IMR-90 (cell line): ENCODE measurements around the gene POLG2. TPM values are rescaled to one million over a fixed set of nuclear protein-coding genes. Genes with fewer than 3 reads are reported as not detected.

Experiments
- ATAC-seq: fragments of 200-7000 bp; cut with Tn5 transposase; 2 replicates; pipeline ENCODE4 v1.9.1; 2020; ENCODE audit warnings: low read depth, mild to moderate bottlenecking, moderate library complexity
- BruUV-seq: library from RNA; stranded (reverse); fragments of 400-500 nt; replicated peaks from 2 replicates; lab custom pipeline; 2021; lab: Mats Ljungman, UMichigan
- CTCF ChIA-PET: fragments of 300-600 bp; formaldehyde crosslinking; extraction: SDS; loops from one replicate; lab custom pipeline; 2021; ENCODE audit warnings: antibody characterized with exemption; lab: Yijun Ruan, JAX
- POLR2A ChIA-PET: fragments of 300-600 bp; sonication (Branson Sonifier 250); formaldehyde crosslinking; loops from one replicate; lab custom pipeline; 2022; ENCODE audit warnings: antibody characterized with exemption; ENCODE audit not compliant: unreplicated experiment; lab: Charles Lee
- DNase-seq: peaks from one replicate; pipeline ENCODE4 v3.0.0; 2013
- H2AFZ ChIP-seq: replicated peaks from 2 replicates; pipeline ENCODE3; 2013; ENCODE audit warnings: low read length, mild to moderate bottlenecking; ENCODE audit not compliant: poor library complexity
- H2AK5ac ChIP-seq: 2 replicates; pipeline ENCODE4 v1.6.1; 2013; ENCODE audit warnings: low read depth, low read length, inconsistent platforms
- H2AK9ac ChIP-seq: replicated peaks from 2 replicates; pipeline ENCODE3; 2013; ENCODE audit warnings: mild to moderate bottlenecking, low read depth, low read length, moderate library complexity; ENCODE audit not compliant: poor library complexity
- H2BK120ac ChIP-seq: 2 replicates; pipeline ENCODE4 v1.6.1; 2013; ENCODE audit warnings: low read depth, low read length, inconsistent platforms
- H2BK15ac ChIP-seq: 3 replicates; pipeline ENCODE4 v1.6.1; 2013; ENCODE audit warnings: low read depth, low read length, inconsistent platforms
- H2BK20ac ChIP-seq: 2 replicates; pipeline ENCODE4 v1.6.1; 2013; ENCODE audit warnings: low read depth, mild to moderate bottlenecking, inconsistent platforms, low read length, moderate library complexity
- H2BK5ac ChIP-seq: 2 replicates; pipeline ENCODE4 v1.6.1; 2013; ENCODE audit warnings: mild to moderate bottlenecking, low read depth, low read length, inconsistent platforms; ENCODE audit not compliant: poor library complexity, severe bottlenecking
- H3K14ac ChIP-seq: replicated peaks from 2 replicates; pipeline ENCODE4 v1.6.1; 2013; ENCODE audit warnings: low read depth, low read length, inconsistent platforms
- H3K18ac ChIP-seq: 2 replicates; pipeline ENCODE4 v1.6.1; 2013; ENCODE audit warnings: low read depth, low read length, control low read depth
- H3K23ac ChIP-seq: 2 replicates; pipeline ENCODE4 v1.6.1; 2013; ENCODE audit warnings: low read depth, low read length, inconsistent platforms
- H3K27ac ChIP-seq: 2 replicates; pipeline ENCODE4 v1.5.1; 2013; ENCODE audit warnings: mild to moderate bottlenecking, control low read depth, low read length; ENCODE audit not compliant: insufficient read depth
- H3K27me3 ChIP-seq: 2 replicates; pipeline ENCODE4 v1.6.1; 2013; ENCODE audit warnings: low read length; ENCODE audit not compliant: control insufficient read depth, insufficient read depth
- H3K36me3 ChIP-seq: 2 replicates; pipeline ENCODE4 v1.6.1; 2013; ENCODE audit warnings: low read length, mixed read lengths; ENCODE audit not compliant: control insufficient read depth, insufficient read depth
- H3K4ac ChIP-seq: 2 replicates; pipeline ENCODE4 v1.6.1; 2013; ENCODE audit warnings: low read depth, low read length, inconsistent platforms
- H3K4me1 ChIP-seq: 2 replicates; pipeline ENCODE4 v1.6.1; 2013; ENCODE audit warnings: low read length, mixed read lengths; ENCODE audit not compliant: control insufficient read depth, insufficient read depth
- H3K4me2 ChIP-seq: 2 replicates; pipeline ENCODE4 v1.6.1; 2013; ENCODE audit warnings: low read depth, mild to moderate bottlenecking, control low read depth, low read length, moderate library complexity
- H3K4me3 ChIP-seq: 2 replicates; pipeline ENCODE4 v1.5.1; 2013; ENCODE audit warnings: low read depth, mild to moderate bottlenecking, control low read depth, low read length, moderate library complexity; ENCODE audit not compliant: insufficient read depth
- H3K56ac ChIP-seq: 2 replicates; pipeline ENCODE4 v1.6.1; 2013; ENCODE audit warnings: low read length, inconsistent platforms; ENCODE audit not compliant: insufficient read depth; ENCODE audit errors: extremely low read depth
- H3K79me1 ChIP-seq, 2 experiments: 2 replicates each; pipeline ENCODE4 v1.6.1; 2013; ENCODE audit warnings: low read length in 2 of 2, inconsistent platforms in 1 of 2, low read depth in 1 of 2
- H3K9ac ChIP-seq: 2 replicates; pipeline ENCODE4 v1.6.1; 2013; ENCODE audit warnings: low read depth, low read length, control low read depth
- H3K9me1 ChIP-seq: 2 replicates; pipeline ENCODE4 v1.6.1; 2013; ENCODE audit warnings: low read length, inconsistent platforms; ENCODE audit not compliant: insufficient read depth
- H3K9me3 ChIP-seq: 2 replicates; pipeline ENCODE4 v1.6.1; 2013; ENCODE audit warnings: low read length; ENCODE audit not compliant: control insufficient read depth, insufficient read depth
- H4K20me1 ChIP-seq: 2 replicates; pipeline ENCODE4 v1.6.1; 2013; ENCODE audit warnings: low read length, inconsistent platforms; ENCODE audit not compliant: insufficient read depth
- H4K5ac ChIP-seq: 2 replicates; pipeline ENCODE4 v1.6.1; 2013; ENCODE audit warnings: mild to moderate bottlenecking, low read depth, low read length, control low read depth
- H4K8ac ChIP-seq, 2 experiments: 2 replicates each; pipeline ENCODE4 v1.6.1; 2013; ENCODE audit warnings: low read depth in 2 of 2, low read length in 2 of 2, control low read depth in 1 of 2, inconsistent platforms in 1 of 2
- H4K91ac ChIP-seq: 2 replicates; pipeline ENCODE4 v1.6.1; 2013; ENCODE audit warnings: low read depth, low read length, inconsistent platforms; ENCODE audit not compliant: insufficient read depth
- MAFK ChIP-seq: IDR thresholded peaks from 2 replicates; pipeline ENCODE4 v1.6.1; 2012; ENCODE audit warnings: low read depth, low read length, improper control_type of control experiment
- POLR2A ChIP-seq: IDR thresholded peaks from 2 replicates; pipeline ENCODE4 v1.6.1; 2012; ENCODE audit warnings: mild to moderate bottlenecking, low read depth, low read length
- WGBS, 2 experiments: methylation state at CpG; one replicate each; pipeline versions ENCODE4 v1.1.5 to v1.1.7; 2013; ENCODE audit warnings: missing lambda C conversion rate in 2 of 2; ENCODE audit not compliant: insufficient read length in 1 of 2; ENCODE audit errors: extremely low coverage in 2 of 2; 5-methylcytosine and 5-hydroxymethylcytosine counted together
- dilution Hi-C: fragments of 300-500 bp; cut with HindIII; formaldehyde crosslinking; loops from one replicate; pipeline ENCODE4 v1.14.3; 2018; ENCODE audit warnings: low sequenced_read_pairs; ENCODE audit not compliant: unreplicated experiment
- in situ Hi-C: fragments of 300-500 bp; cut with MboI; formaldehyde crosslinking; loops from 3 replicates; pipeline ENCODE4 v1.14.3; 2019; ENCODE audit warnings: low sequenced_read_pairs, inconsistent platforms, mixed read lengths
- intact Hi-C: fragments of 100-400 bp; cut with micrococcal nuclease; formaldehyde crosslinking; loops from 2 replicates; pipeline ENCODE4 v1.10.0; 2022
- polyA plus RNA-seq, 3 experiments: library from polyadenylated mRNA; depleted of rRNA; stranded (reverse); fragments of >200 nt; gene quantifications; 2 replicates each; pipeline ENCODE4 v1.2.3, GENCODE V29; 2012; ENCODE audit warnings: low replicate concordance in 1 of 3
- total RNA-seq: library from RNA; depleted of rRNA; stranded (reverse); fragments of >200 nt; gene quantifications from 2 replicates; pipeline ENCODE4 v1.2.3, GENCODE V29; 2012

POLG2 gene
- total and polyA plus RNA-seq, 2 of the 4 experiments (the other 2 are of a cell fraction) = 7.0 to 7.7 TPM

- CTCF ChIA-PET = interaction anchor here (1.0 kb wide), 1 partner anchor 10 kb away, joined by 3 read pairs; no protein-coding TSS in a partner anchor
- POLR2A ChIA-PET = interaction anchor here (0.7 kb wide), 1 partner anchor 21 kb away, joined by 3 read pairs; the partner anchor contains the start of gene CEP95
Measured at GRCh38 chr17:64527914-64528313, 31.1 kb upstream of the POLG2 start.

More at GRCh38 chr17:64527914-64528313, 31.1 kb upstream of the POLG2 start:
- Histone ChIP-seq H3K4me3 (no peak overlapping the region), H4K91ac (no peak overlapping the region), H2BK120ac (no peak overlapping the region), H3K9me3 (no peaks in the 10 kb centered on the region), H3K36me3 (peaks cover 36% of the 10 kb centered on the region), H3K23ac (no peak overlapping the region), H2AFZ (no peak overlapping the region), H3K4me2 (no peak overlapping the region), H4K20me1 (peaks cover 19% of the 10 kb centered on the region), H2BK15ac (no peak overlapping the region), H3K9ac (no peak overlapping the region), H4K5ac (no peak overlapping the region), H4K8ac (no peak overlapping the region), H3K56ac (no peak overlapping the region), H3K9me1 (0 out of 2 replicates have a peak, but pooled peaks cover 6% of the 10 kb centered on the region), H2BK20ac (no peak overlapping the region), H2BK5ac (no peak overlapping the region), H3K27me3 (no peaks in the 10 kb centered on the region), H3K18ac (no peak overlapping the region), H3K79me1 (peaks cover 0 to 10% of the 10 kb centered on the region in 2 experiments; a peak in 1 of 4 replicates), H3K14ac (no peak overlapping the region), H2AK9ac (no peak overlapping the region), H3K4ac (no peak overlapping the region), H3K4me1 (no peaks in the 10 kb centered on the region), H2AK5ac (no peak overlapping the region), H3K27ac (no peak overlapping the region)
- in situ Hi-C loops = no loop called here
- dilution Hi-C loops = no loop called here
- intact Hi-C loops = no loop called here
- peak; percentile 59 for TF ChIP-seq MAFK
- no peak for TF ChIP-seq POLR2A
- 87% methylated on average over 2 of the region's 2 CpGs; no CpG with 5 or more reads in 1 of the 2 experiments for WGBS, 2 experiments
- no TSS peak for BruUV-seq
- no peak for ATAC-seq
- no peak for DNase-seq
